Erythroblast (primary cell): ENCODE results near the gene CACTIN.

ENCODE experiments used
- GATA1 ChIP-seq: IDR thresholded peaks from 2 replicates; pipeline ENCODE4 v1.6.1; 2011; ENCODE audit warnings: low read depth, mild to moderate bottlenecking, control low read depth, low read length, moderate library complexity
- POLR2A ChIP-seq: IDR thresholded peaks from 2 replicates; pipeline ENCODE4 v1.6.1; 2011; ENCODE audit warnings: mild to moderate bottlenecking, low read length

DNA sequence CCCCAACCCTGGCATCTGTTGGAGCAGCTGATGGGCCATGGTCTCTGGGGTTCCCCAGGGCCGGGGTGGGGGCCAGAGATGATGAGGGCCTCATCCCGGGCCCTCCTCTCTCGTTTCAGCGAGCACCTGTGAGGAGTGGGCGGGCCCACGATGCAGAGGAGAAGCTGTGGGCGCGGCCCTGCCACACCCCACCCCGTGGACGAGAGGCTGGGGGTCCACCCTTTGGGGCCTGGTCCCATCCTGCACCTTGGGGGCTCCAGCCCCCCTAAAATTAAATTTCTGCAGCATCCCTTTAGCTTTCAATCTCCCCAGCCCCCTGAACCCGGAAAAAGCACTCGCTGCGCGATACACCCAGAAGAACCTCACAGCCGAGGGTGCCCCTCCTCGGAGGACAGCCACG is 48.2 kb downstream of the CACTIN start:
- no peak for TF ChIP-seq POLR2A
- no peak for TF ChIP-seq GATA1
